K562 (cell line): ENCODE measurements around the gene SEMA3A. TPM values are rescaled to one million over a fixed set of nuclear protein-coding genes. Genes with fewer than 3 reads are reported as not detected.

Experiments
- SPI1 ChIP-seq: IDR thresholded peaks from 2 replicates; pipeline ENCODE4 v1.6.1; 2011; ENCODE audit warnings: low read depth, low read length, control low read depth, borderline replicate concordance
- TAF7 ChIP-seq: fragments of 450-650 bp; IDR thresholded peaks from 2 replicates; pipeline ENCODE4 v1.6.1; 2016; ENCODE audit warnings: missing genetic modification characterization, missing compliant biosample characterization
- TRIM28 ChIP-seq: fragments of 450-650 bp; IDR thresholded peaks from 2 replicates; pipeline ENCODE4 v1.6.1; 2017
- VEZF1 ChIP-seq: fragments of 200-800 bp; sonication (Bioruptor generic); IDR thresholded peaks from 2 replicates; pipeline ENCODE4 v1.6.1; 2017; ENCODE audit warnings: missing genetic modification characterization, missing compliant biosample characterization
- ZNF280A ChIP-seq: fragments of 450-650 bp; IDR thresholded peaks from 2 replicates; pipeline ENCODE4 v1.6.1; 2018; ENCODE audit warnings: mild to moderate bottlenecking, low read depth; ENCODE audit not compliant: partially characterized antibody
- polyA plus RNA-seq, 8 experiments: library from polyadenylated mRNA; depleted of rRNA in 4 of 8; stranded (reverse) in 5 of 8; unstranded in 3 of 8; fragments of >200 nt; fragmentation: Nextera tagmentation in 2 of 8; fragmentation: Illumina TruSeq in 1 of 8; extraction: Ambion mirVana in 2 of 8; extraction: Trizol in 1 of 8; gene quantifications; 2 replicates each; pipeline versions ENCODE4 v1.2.1 to v1.2.3, GENCODE V29; 2011 to 2014; ENCODE audit warnings: inconsistent platforms in 1 of 8, missing spikeins in 1 of 8
- total RNA-seq, 7 experiments: library from RNA; depleted of rRNA in 6 of 7; stranded (reverse); fragments of >200 nt in 6 of 7; fragmentation: Illumina TruSeq in 2 of 7; extraction: Trizol in 2 of 7; gene quantifications; 2 replicates each; pipeline versions ENCODE4 v1.2.1 to v1.2.3, GENCODE V29; 2011 to 2021; ENCODE audit warnings: low replicate concordance in 1 of 7
- TF ChIP-seq, protein P1 (sequence below): fragments of 450-650 bp; IDR thresholded peaks from 2 replicates; pipeline ENCODE4 v1.6.1; 2016; ENCODE audit warnings: mild to moderate bottlenecking

Gene SEMA3A
- total and polyA plus RNA-seq, 9 of the 15 experiments (the other 6 are each of a cell fraction or from before 2014, with no cell fraction given), result 0.36 to 3.0 (median 1.1) TPM

- TF ChIP-seq ZNF280A (no peak), TAF7 (no peak), TRIM28 (no peak), VEZF1 (CRISPR knock-in tag) (no peak), SPI1 (no peak)
- TF ChIP-seq, protein P1, sequence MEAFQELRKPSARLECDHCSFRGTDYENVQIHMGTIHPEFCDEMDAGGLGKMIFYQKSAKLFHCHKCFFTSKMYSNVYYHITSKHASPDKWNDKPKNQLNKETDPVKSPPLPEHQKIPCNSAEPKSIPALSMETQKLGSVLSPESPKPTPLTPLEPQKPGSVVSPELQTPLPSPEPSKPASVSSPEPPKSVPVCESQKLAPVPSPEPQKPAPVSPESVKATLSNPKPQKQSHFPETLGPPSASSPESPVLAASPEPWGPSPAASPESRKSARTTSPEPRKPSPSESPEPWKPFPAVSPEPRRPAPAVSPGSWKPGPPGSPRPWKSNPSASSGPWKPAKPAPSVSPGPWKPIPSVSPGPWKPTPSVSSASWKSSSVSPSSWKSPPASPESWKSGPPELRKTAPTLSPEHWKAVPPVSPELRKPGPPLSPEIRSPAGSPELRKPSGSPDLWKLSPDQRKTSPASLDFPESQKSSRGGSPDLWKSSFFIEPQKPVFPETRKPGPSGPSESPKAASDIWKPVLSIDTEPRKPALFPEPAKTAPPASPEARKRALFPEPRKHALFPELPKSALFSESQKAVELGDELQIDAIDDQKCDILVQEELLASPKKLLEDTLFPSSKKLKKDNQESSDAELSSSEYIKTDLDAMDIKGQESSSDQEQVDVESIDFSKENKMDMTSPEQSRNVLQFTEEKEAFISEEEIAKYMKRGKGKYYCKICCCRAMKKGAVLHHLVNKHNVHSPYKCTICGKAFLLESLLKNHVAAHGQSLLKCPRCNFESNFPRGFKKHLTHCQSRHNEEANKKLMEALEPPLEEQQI, result no peak
Observed at GRCh38 chr7:84081973-84082522, 112.5 kb downstream of the SEMA3A start (continued).
